GM23338 (cell line): Measurements from ENCODE around the gene FBXW11. TPM values are rescaled to one million over a fixed set of nuclear protein-coding genes. Genes with fewer than 3 reads are reported as not detected.

Experiments
- ATAC-seq: fragments of 200-7000 bp; cut with Tn5 transposase; 3 replicates; pipeline ENCODE4 v1.9.1; 2020
- DNase-seq: peaks from one replicate; pipeline ENCODE4 v3.0.0-alpha.2; 2015; ENCODE audit warnings: low spot score
- H2AFZ ChIP-seq: fragments of 200-600 bp; sonication (generic); 2 replicates; pipeline ENCODE4 v1.8.0; 2016; ENCODE audit warnings: antibody characterized with exemption, mild to moderate bottlenecking, moderate library complexity
- H3F3A ChIP-seq: fragments of 200-600 bp; sonication (generic); replicated peaks from 2 replicates; pipeline ENCODE4 v1.8.0; 2017; ENCODE audit warnings: antibody characterized with exemption, mixed run types, low read depth
- H3K27ac ChIP-seq: fragments of 200-600 bp; sonication (generic); 2 replicates; pipeline ENCODE4 v1.6.1; 2016; ENCODE audit warnings: low read depth
- H3K27me3 ChIP-seq: fragments of 200-600 bp; sonication (generic); 2 replicates; pipeline ENCODE4 v1.8.0; 2016; ENCODE audit warnings: mild to moderate bottlenecking, mixed run types, moderate library complexity; ENCODE audit not compliant: insufficient read depth
- H3K36me3 ChIP-seq: fragments of 200-600 bp; sonication (generic); 2 replicates; pipeline ENCODE4 v1.8.0; 2016; ENCODE audit warnings: mild to moderate bottlenecking; ENCODE audit not compliant: insufficient read depth
- H3K4me1 ChIP-seq: fragments of 200-600 bp; sonication (generic); 2 replicates; pipeline ENCODE4 v1.8.0; 2016; ENCODE audit warnings: mild to moderate bottlenecking, moderate library complexity; ENCODE audit not compliant: insufficient read depth
- H3K4me2 ChIP-seq: fragments of 200-600 bp; sonication (generic); 2 replicates; pipeline ENCODE4 v1.7.1; 2017; ENCODE audit warnings: mixed run types
- H3K4me3 ChIP-seq: fragments of 200-600 bp; sonication (generic); 2 replicates; pipeline ENCODE4 v1.6.1; 2016; ENCODE audit warnings: mixed run types
- H3K79me2 ChIP-seq: fragments of 200-600 bp; sonication (generic); replicated peaks from 2 replicates; pipeline ENCODE4 v1.8.0; 2017; ENCODE audit warnings: mild to moderate bottlenecking; ENCODE audit not compliant: insufficient read depth
- H3K9me2 ChIP-seq: fragments of 200-600 bp; sonication (generic); 2 replicates; pipeline ENCODE4 v1.8.0; 2017; ENCODE audit not compliant: insufficient read depth
- H4K20me1 ChIP-seq: fragments of 200-600 bp; sonication (generic); replicated peaks from 2 replicates; pipeline ENCODE4 v1.8.0; 2017; ENCODE audit warnings: mild to moderate bottlenecking; ENCODE audit not compliant: insufficient read depth
- H3K27ac Mint-ChIP-seq: 2 replicates; pipeline ENCODE4 v1.8.0; 2020; ENCODE audit warnings: inconsistent platforms, mild to moderate bottlenecking, moderate library complexity, mixed read lengths
- H3K27me3 Mint-ChIP-seq: 3 replicates; pipeline ENCODE4 v1.8.0; 2022; ENCODE audit warnings: low read depth, mild to moderate bottlenecking, moderate library complexity, mixed read lengths, inconsistent platforms; ENCODE audit not compliant: insufficient read depth, poor library complexity
- H3K36me3 Mint-ChIP-seq: 3 replicates; pipeline ENCODE4 v1.8.0; 2021; ENCODE audit warnings: low read depth, mild to moderate bottlenecking, inconsistent platforms, moderate library complexity, mixed read lengths
- H3K4me1 Mint-ChIP-seq: 3 replicates; pipeline ENCODE4 v1.8.0; 2020; ENCODE audit warnings: mild to moderate bottlenecking, inconsistent platforms, mixed read lengths
- H3K4me3 Mint-ChIP-seq: 3 replicates; pipeline ENCODE4 v1.8.0; 2021; ENCODE audit warnings: moderate library complexity, mild to moderate bottlenecking, inconsistent platforms, mixed read lengths
- H3K9me3 Mint-ChIP-seq: 3 replicates; pipeline ENCODE4 v1.8.0; 2020; ENCODE audit warnings: moderate library complexity, mild to moderate bottlenecking, inconsistent platforms, mixed read lengths
- EZH2phosphoT487 ChIP-seq: fragments of 200-600 bp; sonication (generic); IDR thresholded peaks from one replicate; pipeline ENCODE4 v1.8.1; 2018; ENCODE audit warnings: antibody characterized with exemption; ENCODE audit not compliant: unreplicated experiment
- JUNB ChIP-seq: IDR thresholded peaks from one replicate; pipeline ENCODE4 v1.6.1; 2016; ENCODE audit warnings: antibody characterized with exemption; ENCODE audit not compliant: unreplicated experiment
- NANOG ChIP-seq: IDR thresholded peaks from 2 replicates; pipeline ENCODE4 v1.6.1; 2016; ENCODE audit warnings: antibody characterized with exemption, borderline replicate concordance
- POLR2AphosphoS5 ChIP-seq: IDR thresholded peaks from 2 replicates; pipeline ENCODE4 v1.6.1; 2016; ENCODE audit warnings: antibody characterized with exemption, low read depth
- STAT1 ChIP-seq: IDR thresholded peaks from one replicate; pipeline ENCODE4 v1.6.1; 2016; ENCODE audit warnings: antibody characterized with exemption; ENCODE audit not compliant: unreplicated experiment
- ZNF114 ChIP-seq: fragments of 250-450 bp; sonication (Bioruptor Pico); IDR thresholded peaks from 2 replicates; pipeline ENCODE4 v1.5.0; 2020; ENCODE audit warnings: mild to moderate bottlenecking, moderate library complexity
- ZNF331 ChIP-seq: fragments of 250-450 bp; sonication (Bioruptor Pico); IDR thresholded peaks from 2 replicates; pipeline ENCODE4 v1.5.0; 2020; ENCODE audit warnings: low read depth, mild to moderate bottlenecking, moderate library complexity
- polyA plus RNA-seq: library from polyadenylated mRNA; unstranded; fragments of >200 nt; fragmentation: Nextera tagmentation; extraction: Ambion mirVana; gene quantifications from 2 replicates; pipeline ENCODE4 v1.2.1, GENCODE V29; 2016
- total RNA-seq: library from RNA; depleted of rRNA; stranded (reverse); fragments of >200 nt; shearing (Covaris generic); gene quantifications from 2 replicates; pipeline ENCODE4 v1.2.3, GENCODE V29; 2014
- TF ChIP-seq, protein P1 (sequence below): IDR thresholded peaks from one replicate; pipeline ENCODE4 v1.6.1; 2018; ENCODE audit warnings: antibody characterized with exemption; ENCODE audit not compliant: unreplicated experiment
- TF ChIP-seq, protein P2 (sequence below), 2 experiments: fragments of 200-600 bp in 1 of 2; sonication (generic) in 1 of 2; conservative IDR thresholded peaks; 2 replicates each; pipeline versions ENCODE4 v1.5.1 to v1.6.1; 2016 to 2017; ENCODE audit warnings: antibody characterized with exemption in 2 of 2, low read depth in 2 of 2, mild to moderate bottlenecking in 2 of 2, moderate library complexity in 1 of 2
- TF ChIP-seq, protein P3 (sequence below): fragments of 250-450 bp; sonication (Bioruptor Pico); IDR thresholded peaks from 2 replicates; pipeline ENCODE4 v1.5.0; 2020; ENCODE audit warnings: mild to moderate bottlenecking, moderate library complexity

FBXW11 gene
- total and polyA plus RNA-seq, 2 experiments from 2014 or later, result 45.0 to 88.0 TPM

DNA sequence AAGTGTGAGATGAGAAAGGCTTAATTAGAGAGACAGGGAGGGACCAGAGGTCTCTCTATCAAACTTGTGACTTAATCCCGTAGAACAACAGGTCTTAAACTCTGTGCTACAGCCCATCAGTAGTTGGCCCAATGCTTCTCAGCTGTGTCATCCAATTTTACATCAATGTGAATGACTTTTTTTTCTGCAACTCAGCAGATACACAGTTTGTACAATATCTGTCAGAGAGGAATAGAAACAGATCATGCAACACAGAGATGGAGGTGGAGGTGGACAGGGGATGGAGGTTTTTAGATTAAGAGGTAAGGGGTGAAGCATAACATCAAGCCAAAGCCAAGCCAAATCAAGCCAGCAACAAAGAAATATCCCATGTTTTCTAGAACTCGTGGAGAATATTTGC is 43.0 kb downstream of the FBXW11 start (continued):
- TF ChIP-seq, protein P1, sequence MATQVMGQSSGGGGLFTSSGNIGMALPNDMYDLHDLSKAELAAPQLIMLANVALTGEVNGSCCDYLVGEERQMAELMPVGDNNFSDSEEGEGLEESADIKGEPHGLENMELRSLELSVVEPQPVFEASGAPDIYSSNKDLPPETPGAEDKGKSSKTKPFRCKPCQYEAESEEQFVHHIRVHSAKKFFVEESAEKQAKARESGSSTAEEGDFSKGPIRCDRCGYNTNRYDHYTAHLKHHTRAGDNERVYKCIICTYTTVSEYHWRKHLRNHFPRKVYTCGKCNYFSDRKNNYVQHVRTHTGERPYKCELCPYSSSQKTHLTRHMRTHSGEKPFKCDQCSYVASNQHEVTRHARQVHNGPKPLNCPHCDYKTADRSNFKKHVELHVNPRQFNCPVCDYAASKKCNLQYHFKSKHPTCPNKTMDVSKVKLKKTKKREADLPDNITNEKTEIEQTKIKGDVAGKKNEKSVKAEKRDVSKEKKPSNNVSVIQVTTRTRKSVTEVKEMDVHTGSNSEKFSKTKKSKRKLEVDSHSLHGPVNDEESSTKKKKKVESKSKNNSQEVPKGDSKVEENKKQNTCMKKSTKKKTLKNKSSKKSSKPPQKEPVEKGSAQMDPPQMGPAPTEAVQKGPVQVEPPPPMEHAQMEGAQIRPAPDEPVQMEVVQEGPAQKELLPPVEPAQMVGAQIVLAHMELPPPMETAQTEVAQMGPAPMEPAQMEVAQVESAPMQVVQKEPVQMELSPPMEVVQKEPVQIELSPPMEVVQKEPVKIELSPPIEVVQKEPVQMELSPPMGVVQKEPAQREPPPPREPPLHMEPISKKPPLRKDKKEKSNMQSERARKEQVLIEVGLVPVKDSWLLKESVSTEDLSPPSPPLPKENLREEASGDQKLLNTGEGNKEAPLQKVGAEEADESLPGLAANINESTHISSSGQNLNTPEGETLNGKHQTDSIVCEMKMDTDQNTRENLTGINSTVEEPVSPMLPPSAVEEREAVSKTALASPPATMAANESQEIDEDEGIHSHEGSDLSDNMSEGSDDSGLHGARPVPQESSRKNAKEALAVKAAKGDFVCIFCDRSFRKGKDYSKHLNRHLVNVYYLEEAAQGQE, result no peak
- TF ChIP-seq POLR2AphosphoS5 (no peak), JUNB (no peak), STAT1 (no peak), EZH2phosphoT487 (no peak), ZNF331 (no peak), ZNF114 (CRISPR knock-in tag) (no peak), NANOG (no peak)
- TF ChIP-seq, protein P2, sequence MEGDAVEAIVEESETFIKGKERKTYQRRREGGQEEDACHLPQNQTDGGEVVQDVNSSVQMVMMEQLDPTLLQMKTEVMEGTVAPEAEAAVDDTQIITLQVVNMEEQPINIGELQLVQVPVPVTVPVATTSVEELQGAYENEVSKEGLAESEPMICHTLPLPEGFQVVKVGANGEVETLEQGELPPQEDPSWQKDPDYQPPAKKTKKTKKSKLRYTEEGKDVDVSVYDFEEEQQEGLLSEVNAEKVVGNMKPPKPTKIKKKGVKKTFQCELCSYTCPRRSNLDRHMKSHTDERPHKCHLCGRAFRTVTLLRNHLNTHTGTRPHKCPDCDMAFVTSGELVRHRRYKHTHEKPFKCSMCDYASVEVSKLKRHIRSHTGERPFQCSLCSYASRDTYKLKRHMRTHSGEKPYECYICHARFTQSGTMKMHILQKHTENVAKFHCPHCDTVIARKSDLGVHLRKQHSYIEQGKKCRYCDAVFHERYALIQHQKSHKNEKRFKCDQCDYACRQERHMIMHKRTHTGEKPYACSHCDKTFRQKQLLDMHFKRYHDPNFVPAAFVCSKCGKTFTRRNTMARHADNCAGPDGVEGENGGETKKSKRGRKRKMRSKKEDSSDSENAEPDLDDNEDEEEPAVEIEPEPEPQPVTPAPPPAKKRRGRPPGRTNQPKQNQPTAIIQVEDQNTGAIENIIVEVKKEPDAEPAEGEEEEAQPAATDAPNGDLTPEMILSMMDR (conservative IDR thresholded peaks at IDR 0.05; ENCODE audit: low read depth in 2 of 2), result no peak

DNA sequence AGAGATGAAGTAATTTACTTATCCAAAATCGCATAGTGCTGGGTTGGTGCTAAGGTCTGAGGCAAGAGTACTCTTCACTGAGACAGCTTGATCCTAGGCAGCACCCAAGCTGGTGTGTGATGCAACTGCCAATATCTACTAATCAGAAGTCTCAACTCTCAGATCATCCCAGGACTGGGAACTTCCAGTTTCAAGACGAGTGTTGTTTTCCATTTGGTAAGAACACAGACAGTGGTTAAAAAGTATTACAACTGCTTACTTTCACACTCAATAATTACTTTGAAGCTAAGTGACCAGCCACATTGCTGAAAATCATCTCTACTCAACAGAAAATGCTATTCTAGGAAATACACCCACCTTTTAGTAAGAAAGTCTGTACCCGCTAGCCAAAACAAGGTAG is 45.3 kb downstream of the FBXW11 start:
- Mint-ChIP-seq H3K4me3 (no peak overlapping the region), H3K4me1 (peaks cover 58% of the 10 kb centered on the region), H3K27me3 (no peaks in the 10 kb centered on the region), H3K36me3 (no peaks in the 10 kb centered on the region; the same call in 2 of the 3 replicates), H3K9me3 (no peaks in the 10 kb centered on the region), H3K27ac (no peak overlapping the region)
- peaks cover 49% of the 10 kb centered on the region for H4K20me1 ChIP-seq
- H3K4me2 ChIP-seq, result no peak overlapping the region
- ATAC-seq, result no peak
- H3K9me2 ChIP-seq, result no peaks in the 10 kb centered on the region
- H3F3A ChIP-seq, result no peaks in the 10 kb centered on the region
- H3K79me2 ChIP-seq, result peaks cover 100% of the 10 kb centered on the region
- peak overlapping the region; percentile 23; the same call in 1 of the 2 replicates for H3K27ac ChIP-seq
- H3K36me3 ChIP-seq, result no peaks in the 10 kb centered on the region
- peaks cover 50% of the 10 kb centered on the region for H3K4me1 ChIP-seq
- DNase-seq, result no peak
- no peak overlapping the region for H3K4me3 ChIP-seq
- no peak overlapping the region for H2AFZ ChIP-seq
- no peaks in the 10 kb centered on the region for H3K27me3 ChIP-seq
- no peak for TF ChIP-seq JUNB
- TF ChIP-seq, protein P3, sequence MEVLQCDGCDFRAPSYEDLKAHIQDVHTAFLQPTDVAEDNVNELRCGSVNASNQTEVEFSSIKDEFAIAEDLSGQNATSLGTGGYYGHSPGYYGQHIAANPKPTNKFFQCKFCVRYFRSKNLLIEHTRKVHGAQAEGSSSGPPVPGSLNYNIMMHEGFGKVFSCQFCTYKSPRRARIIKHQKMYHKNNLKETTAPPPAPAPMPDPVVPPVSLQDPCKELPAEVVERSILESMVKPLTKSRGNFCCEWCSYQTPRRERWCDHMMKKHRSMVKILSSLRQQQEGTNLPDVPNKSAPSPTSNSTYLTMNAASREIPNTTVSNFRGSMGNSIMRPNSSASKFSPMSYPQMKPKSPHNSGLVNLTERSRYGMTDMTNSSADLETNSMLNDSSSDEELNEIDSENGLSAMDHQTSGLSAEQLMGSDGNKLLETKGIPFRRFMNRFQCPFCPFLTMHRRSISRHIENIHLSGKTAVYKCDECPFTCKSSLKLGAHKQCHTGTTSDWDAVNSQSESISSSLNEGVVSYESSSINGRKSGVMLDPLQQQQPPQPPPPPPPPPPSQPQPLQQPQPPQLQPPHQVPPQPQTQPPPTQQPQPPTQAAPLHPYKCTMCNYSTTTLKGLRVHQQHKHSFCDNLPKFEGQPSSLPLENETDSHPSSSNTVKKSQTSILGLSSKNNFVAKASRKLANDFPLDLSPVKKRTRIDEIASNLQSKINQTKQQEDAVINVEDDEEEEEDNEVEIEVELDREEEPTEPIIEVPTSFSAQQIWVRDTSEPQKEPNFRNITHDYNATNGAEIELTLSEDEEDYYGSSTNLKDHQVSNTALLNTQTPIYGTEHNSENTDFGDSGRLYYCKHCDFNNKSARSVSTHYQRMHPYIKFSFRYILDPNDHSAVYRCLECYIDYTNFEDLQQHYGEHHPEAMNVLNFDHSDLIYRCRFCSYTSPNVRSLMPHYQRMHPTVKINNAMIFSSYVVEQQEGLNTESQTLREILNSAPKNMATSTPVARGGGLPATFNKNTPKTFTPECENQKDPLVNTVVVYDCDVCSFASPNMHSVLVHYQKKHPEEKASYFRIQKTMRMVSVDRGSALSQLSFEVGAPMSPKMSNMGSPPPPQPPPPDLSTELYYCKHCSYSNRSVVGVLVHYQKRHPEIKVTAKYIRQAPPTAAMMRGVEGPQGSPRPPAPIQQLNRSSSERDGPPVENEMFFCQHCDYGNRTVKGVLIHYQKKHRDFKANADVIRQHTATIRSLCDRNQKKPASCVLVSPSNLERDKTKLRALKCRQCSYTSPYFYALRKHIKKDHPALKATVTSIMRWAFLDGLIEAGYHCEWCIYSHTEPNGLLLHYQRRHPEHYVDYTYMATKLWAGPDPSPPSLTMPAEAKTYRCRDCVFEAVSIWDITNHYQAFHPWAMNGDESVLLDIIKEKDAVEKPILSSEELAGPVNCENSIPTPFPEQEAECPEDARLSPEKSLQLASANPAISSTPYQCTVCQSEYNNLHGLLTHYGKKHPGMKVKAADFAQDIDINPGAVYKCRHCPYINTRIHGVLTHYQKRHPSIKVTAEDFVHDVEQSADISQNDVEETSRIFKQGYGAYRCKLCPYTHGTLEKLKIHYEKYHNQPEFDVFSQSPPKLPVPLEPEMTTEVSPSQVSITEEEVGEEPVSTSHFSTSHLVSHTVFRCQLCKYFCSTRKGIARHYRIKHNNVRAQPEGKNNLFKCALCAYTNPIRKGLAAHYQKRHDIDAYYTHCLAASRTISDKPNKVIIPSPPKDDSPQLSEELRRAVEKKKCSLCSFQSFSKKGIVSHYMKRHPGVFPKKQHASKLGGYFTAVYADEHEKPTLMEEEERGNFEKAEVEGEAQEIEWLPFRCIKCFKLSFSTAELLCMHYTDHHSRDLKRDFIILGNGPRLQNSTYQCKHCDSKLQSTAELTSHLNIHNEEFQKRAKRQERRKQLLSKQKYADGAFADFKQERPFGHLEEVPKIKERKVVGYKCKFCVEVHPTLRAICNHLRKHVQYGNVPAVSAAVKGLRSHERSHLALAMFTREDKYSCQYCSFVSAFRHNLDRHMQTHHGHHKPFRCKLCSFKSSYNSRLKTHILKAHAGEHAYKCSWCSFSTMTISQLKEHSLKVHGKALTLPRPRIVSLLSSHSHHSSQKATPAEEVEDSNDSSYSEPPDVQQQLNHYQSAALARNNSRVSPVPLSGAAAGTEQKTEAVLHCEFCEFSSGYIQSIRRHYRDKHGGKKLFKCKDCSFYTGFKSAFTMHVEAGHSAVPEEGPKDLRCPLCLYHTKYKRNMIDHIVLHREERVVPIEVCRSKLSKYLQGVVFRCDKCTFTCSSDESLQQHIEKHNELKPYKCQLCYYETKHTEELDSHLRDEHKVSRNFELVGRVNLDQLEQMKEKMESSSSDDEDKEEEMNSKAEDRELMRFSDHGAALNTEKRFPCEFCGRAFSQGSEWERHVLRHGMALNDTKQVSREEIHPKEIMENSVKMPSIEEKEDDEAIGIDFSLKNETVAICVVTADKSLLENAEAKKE (CRISPR knock-in tag), result no peak
- TF ChIP-seq, protein P1, result no peak
